GM12878 (cell line): ENCODE measurements around the gene PKLR. TPM values are rescaled to one million over a fixed set of nuclear protein-coding genes. Genes with fewer than 3 reads are reported as not detected.

Source experiments
- ATAC-seq: fragments of 200-7000 bp; cut with Tn5 transposase; 3 replicates; pipeline ENCODE4 v1.9.1; 2020; ENCODE audit warnings: mild to moderate bottlenecking, moderate library complexity
- BruUV-seq: library from RNA; stranded (reverse); fragments of 400-500 nt; replicated peaks from 2 replicates; lab custom pipeline; 2021; lab: Mats Ljungman, UMichigan
- CTCF ChIA-PET: fragments of 300-600 bp; sonication (Branson Sonifier 250); formaldehyde crosslinking; extraction: SDS; loops from one replicate; lab custom pipeline; 2021; ENCODE audit warnings: inconsistent platforms; lab: Yijun Ruan, JAX
- POLR2A ChIA-PET: fragments of 350-600 bp; formaldehyde crosslinking; extraction: SDS; loops from one replicate; lab custom pipeline; 2021; ENCODE audit warnings: inconsistent platforms; lab: Charles Lee
- RAD21 ChIA-PET: fragments of 300-600 bp; sonication (Branson Sonifier 250); formaldehyde crosslinking; loops from one replicate; lab custom pipeline; 2023; ENCODE audit warnings: antibody characterized with exemption; ENCODE audit not compliant: unreplicated experiment; lab: Charles Lee
- SMC1A ChIA-PET: fragments of 300-600 bp; sonication (Branson Sonifier 250); formaldehyde crosslinking; loops from one replicate; lab custom pipeline; 2023; ENCODE audit not compliant: unreplicated experiment, uncharacterized antibody; lab: Charles Lee
- DNase-seq: peaks from one replicate; pipeline ENCODE4 v3.0.0-alpha.2; 2011; ENCODE audit warnings: low read depth, low spot score
- FAIRE-seq: peaks from 3 replicates; lab custom pipeline; 2011; peaks lifted over from hg19 to GRCh38; lab: Jason Lieb, UNC
- H2AFZ ChIP-seq: 2 replicates; pipeline ENCODE4 v1.6.0; 2011; ENCODE audit warnings: low read depth, low read length, control low read depth; ENCODE audit not compliant: control insufficient read depth
- H3K27ac ChIP-seq: 2 replicates; pipeline ENCODE4 v1.5.1; 2011; ENCODE audit warnings: control low read depth; ENCODE audit not compliant: control insufficient read depth, insufficient read depth
- H3K27me3 ChIP-seq, 2 experiments: replicated peaks in 1 of 2; 2 replicates each; pipeline versions ENCODE4 v1.6.0 to v1.6.1; 2011; ENCODE audit warnings: low read length in 1 of 2; ENCODE audit not compliant: control insufficient read depth in 2 of 2, insufficient read depth in 2 of 2
- H3K36me3 ChIP-seq, 2 experiments: 2 replicates each; pipeline ENCODE4 v1.5.1; 2011; ENCODE audit warnings: low read length in 1 of 2; ENCODE audit not compliant: control insufficient read depth in 2 of 2, insufficient read depth in 2 of 2
- H3K4me1 ChIP-seq: 2 replicates; pipeline ENCODE4 v1.6.1; 2011; ENCODE audit warnings: mild to moderate bottlenecking, low read length, moderate library complexity, mixed read lengths; ENCODE audit not compliant: control insufficient read depth, insufficient read depth
- H3K4me2 ChIP-seq: 2 replicates; pipeline ENCODE4 v1.6.0; 2011; ENCODE audit warnings: control low read depth; ENCODE audit not compliant: control insufficient read depth, insufficient read depth
- H3K4me3 ChIP-seq: fragments of 200-600 bp; sonication (generic); 2 replicates; pipeline ENCODE4 v1.5.1; 2016
- H3K79me2 ChIP-seq: 2 replicates; pipeline ENCODE4 v1.6.0; 2011; ENCODE audit warnings: low read length; ENCODE audit not compliant: control insufficient read depth, insufficient read depth
- H3K9ac ChIP-seq: 2 replicates; pipeline ENCODE4 v1.8.0; 2011; ENCODE audit warnings: low read length, control low read depth, mixed read lengths; ENCODE audit not compliant: control insufficient read depth, insufficient read depth
- H3K9me3 ChIP-seq: replicated peaks from 3 replicates; pipeline ENCODE4 v1.5.1; 2011; ENCODE audit warnings: mild to moderate bottlenecking, low read length; ENCODE audit not compliant: control insufficient read depth, insufficient read depth
- H4K20me1 ChIP-seq: 2 replicates; pipeline ENCODE4 v1.6.0; 2011; ENCODE audit not compliant: control insufficient read depth, insufficient read depth
- ATF3 ChIP-seq: IDR thresholded peaks from 2 replicates; pipeline ENCODE4 v1.6.1; 2011; ENCODE audit warnings: low read depth, mild to moderate bottlenecking, low read length, moderate library complexity, borderline replicate concordance; ENCODE audit errors: extremely low read depth
- BACH1 ChIP-seq: fragments of 450-650 bp; IDR thresholded peaks from 2 replicates; pipeline ENCODE4 v1.6.1; 2017; ENCODE audit warnings: mild to moderate bottlenecking, borderline replicate concordance
- CBX3 ChIP-seq: fragments of 200-600 bp; sonication (generic); IDR thresholded peaks from 2 replicates; pipeline ENCODE4 v1.6.1; 2016; ENCODE audit warnings: low read depth, borderline replicate concordance
- CEBPB ChIP-seq, 2 experiments: fragments of 150-350 bp in 1 of 2; IDR thresholded peaks; 2 replicates each; pipeline ENCODE4 v1.6.1; 2012 to 2014; ENCODE audit warnings: low read depth in 2 of 2, low read length in 2 of 2, borderline replicate concordance in 1 of 2, inconsistent platforms in 1 of 2
- CUX1 ChIP-seq: IDR thresholded peaks from 2 replicates; pipeline ENCODE4 v1.6.1; 2012; ENCODE audit warnings: improper control_type of control experiment, low read depth, low read length; ENCODE audit not compliant: insufficient replicate concordance
- EED ChIP-seq: sonication (generic); IDR thresholded peaks from 2 replicates; pipeline ENCODE4 v1.6.1; 2016; ENCODE audit warnings: antibody characterized with exemption, low read depth
- EP300 ChIP-seq, 2 experiments: fragments of 150-350 bp in 1 of 2; IDR thresholded peaks; 2 replicates each; pipeline ENCODE4 v1.6.1; 2011 to 2012; ENCODE audit warnings: low read depth in 2 of 2, low read length in 2 of 2, borderline replicate concordance in 1 of 2, improper control_type of control experiment in 1 of 2, inconsistent platforms in 1 of 2; ENCODE audit not compliant: control insufficient read depth in 1 of 2
- FOS ChIP-seq: IDR thresholded peaks from 3 replicates; pipeline ENCODE4 v1.6.1; 2011; ENCODE audit warnings: borderline replicate concordance; ENCODE audit not compliant: insufficient read length; ENCODE audit errors: extremely low read depth
- LARP7 ChIP-seq: fragments of 450-650 bp; IDR thresholded peaks from 2 replicates; pipeline ENCODE4 v1.6.1; 2017; ENCODE audit warnings: mild to moderate bottlenecking
- MTA2 ChIP-seq: fragments of 450-650 bp; IDR thresholded peaks from 2 replicates; pipeline ENCODE4 v1.6.1; 2016; ENCODE audit warnings: low read depth, mild to moderate bottlenecking, moderate library complexity
- NR2C2 ChIP-seq: IDR thresholded peaks from 2 replicates; pipeline ENCODE4 v1.6.1; 2011; ENCODE audit warnings: borderline replicate concordance, low read depth; ENCODE audit not compliant: control insufficient read depth, insufficient read length
- NR2F1 ChIP-seq: fragments of 450-650 bp; conservative IDR thresholded peaks from 2 replicates; pipeline ENCODE4 v1.6.1; 2017; ENCODE audit warnings: mild to moderate bottlenecking
- RAD21 ChIP-seq: IDR thresholded peaks from 2 replicates; pipeline ENCODE4 v1.6.1; 2011; ENCODE audit warnings: mild to moderate bottlenecking, low read depth, low read length, moderate library complexity; ENCODE audit not compliant: insufficient read depth
- STAT1 ChIP-seq: fragments of 450-650 bp; conservative IDR thresholded peaks from 2 replicates; pipeline ENCODE4 v1.6.1; 2014; ENCODE audit warnings: antibody characterized with exemption, mild to moderate bottlenecking
- STAT3 ChIP-seq: IDR thresholded peaks from 2 replicates; pipeline ENCODE4 v1.6.1; 2011; ENCODE audit warnings: low read depth, low read length, improper control_type of control experiment
- TCF12 ChIP-seq: IDR thresholded peaks from 2 replicates; pipeline ENCODE4 v1.6.1; 2011; ENCODE audit warnings: low read depth, mild to moderate bottlenecking, low read length
- WGBS: methylation state at CpG from one replicate; pipeline ENCODE4 v1.1.6; 2016; ENCODE audit warnings: low lambda C conversion rate; ENCODE audit not compliant: insufficient replicate concordance, insufficient coverage; ENCODE audit errors: missing lambda C conversion rate; 5-methylcytosine and 5-hydroxymethylcytosine counted together
- in situ Hi-C: fragments of 300-500 bp; cut with MboI; formaldehyde crosslinking; loops from 9 replicates; pipeline ENCODE4 v1.14.3; 2018; ENCODE audit warnings: mixed read lengths
- intact Hi-C: fragments of 100-400 bp; cut with micrococcal nuclease; formaldehyde crosslinking; loops from one replicate; pipeline ENCODE4 v1.14.2; 2022; ENCODE audit not compliant: unreplicated experiment
- polyA plus RNA-seq, 11 experiments: library from polyadenylated mRNA; depleted of rRNA in 4 of 11; unstranded in 6 of 11; stranded (reverse) in 5 of 11; fragments of >200 nt; fragmentation: Nextera tagmentation in 4 of 11; fragmentation: Illumina TruSeq in 1 of 11; extraction: Ambion mirVana in 4 of 11; extraction: Trizol in 1 of 11; gene quantifications; 1 replicate in 1 of 11; 2 replicates in 10 of 11; pipeline versions ENCODE4 v1.2.1 to v1.2.3, GENCODE V29; 2011 to 2016; ENCODE audit warnings: inconsistent platforms in 2 of 11, missing spikeins in 2 of 11, low read depth in 1 of 11
- total RNA-seq, 4 experiments: library from RNA; depleted of rRNA in 3 of 4; stranded (reverse); fragments of >200 nt in 3 of 4; fragmentation: Illumina TruSeq in 1 of 4; extraction: Trizol in 1 of 4; gene quantifications; 2 replicates each; pipeline versions ENCODE4 v1.2.1 to v1.2.3, GENCODE V29; 2013 to 2021
- TF ChIP-seq, protein P1 (sequence below): IDR thresholded peaks from 2 replicates; pipeline ENCODE4 v1.6.1; 2012; ENCODE audit warnings: low read depth, low read length, improper control_type of control experiment

The PKLR gene
- total and polyA plus RNA-seq, 10 of the 15 experiments (the other 5 are each of a cell fraction or from before 2014, with no cell fraction given) = 0.04 to 0.15 (median 0.08) TPM; not detected in 7

GRCh38 chr1:155313261-155313660, 12.0 kb upstream of the PKLR start:
- Histone ChIP-seq H3K9me3 (no peaks in the 10 kb centered on the region), H4K20me1 (no peaks in the 10 kb centered on the region), H3K4me2 (no peak overlapping the region), H3K9ac (no peak overlapping the region), H3K27me3 (no peaks in the 10 kb centered on the region), H3K27ac (no peak overlapping the region), H3K4me3 (no peak overlapping the region), H2AFZ (no peak overlapping the region), H3K4me1 (peaks cover 10% of the 10 kb centered on the region), H3K79me2 (peaks cover 46% of the 10 kb centered on the region), H3K36me3 (peaks cover 0 to 44% of the 10 kb centered on the region in 2 experiments)
- ChIA-PET POLR2A (interaction anchor here (0.7 to 1.6 kb wide), 2 partner anchors 9 to 923 kb away, joined by 3 to 4 read pairs; no protein-coding TSS in a partner anchor), RAD21 (no interaction called here), CTCF (interaction anchor here (0.9 to 4.5 kb wide), 6 partner anchors 9 to 63 kb away, joined by 3 to 30 read pairs (median 4); partner anchors contain the start of gene HCN3), SMC1A (interaction anchor here (1.1 kb wide), 1 partner anchor 35 kb away, joined by 3 read pairs; no protein-coding TSS in a partner anchor)
- TF ChIP-seq CEBPB (IDR thresholded peaks at IDR 0.05; ENCODE audit: borderline replicate concordance in 1 of 2, low read depth in 2 of 2, low read length in 2 of 2) (no peak), EP300 (IDR thresholded peaks at IDR 0.05; ENCODE audit: borderline replicate concordance in 1 of 2, control insufficient read depth in 1 of 2, low read depth in 2 of 2, low read length in 2 of 2) (no peak), FOS (no peak), ATF3 (no peak), EED (no peak), CBX3 (no peak), BACH1 (no peak), STAT3 (no peak), NR2C2 (no peak), RAD21 (no peak), LARP7 (no peak), MTA2 (no peak), STAT1 (no peak), CUX1 (no peak), NR2F1 (no peak), TCF12 (no peak)
- TF ChIP-seq, protein P1, sequence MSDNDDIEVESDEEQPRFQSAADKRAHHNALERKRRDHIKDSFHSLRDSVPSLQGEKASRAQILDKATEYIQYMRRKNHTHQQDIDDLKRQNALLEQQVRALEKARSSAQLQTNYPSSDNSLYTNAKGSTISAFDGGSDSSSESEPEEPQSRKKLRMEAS = no peak
- intact Hi-C loops = no loop called here
- in situ Hi-C loops = no loop called here
- FAIRE-seq (no peak), ATAC-seq (no peak), DNase-seq (no peak)
- TSS peak; percentile 28 for BruUV-seq
- 80% methylated on average over 8 of the region's 8 CpGs for WGBS
